Measurements from ENCODE around the gene CLASP2. TPM values are rescaled to one million over a fixed set of nuclear protein-coding genes. Genes with fewer than 3 reads are reported as not detected.

The CLASP2 gene
- total RNA-seq, 4 donors from 2014 or later = 37.6 to 55.2 (median 44.6) TPM

- in situ Hi-C loops (cut with MboI; ENCODE audit: low sequenced_read_pairs in 4 of 4) = no loop called here
- Histone ChIP-seq H3K36me3 (no peaks in the 10 kb centered on the region), H3K4me1 (no peaks in the 10 kb centered on the region), H3K4me3 (no peak overlapping the region), H3K9me3 (no peaks in the 10 kb centered on the region), H3K27ac (no peak overlapping the region), H3K27me3 (no peaks in the 10 kb centered on the region)
- no peak for TF ChIP-seq POLR2A (IDR thresholded peaks at IDR 0.05)
- TF ChIP-seq CTCF (IDR thresholded peaks at IDR 0.05 in 4 of 5, conservative IDR thresholded peaks at IDR 0.05 in 1 of 5) = no peak
- ATAC-seq (no peak), DNase-seq (no peak)
- intact Hi-C loops (cut with DNase I; ENCODE audit: low total_unique reads) = no loop called here
These were observed 32.1 kb upstream of the CLASP2 start for GRCh38 chr3:33750211-33750548.

GRCh38 chr3:33749546-33750210 lies 31.6 kb upstream of the CLASP2 start:
- in situ Hi-C loops (cut with MboI; ENCODE audit: low sequenced_read_pairs in 4 of 4) = no loop called here

GRCh38 chr3:33746416-33747116 lies 28.5 kb upstream of the CLASP2 start:
- TF ChIP-seq CTCF (IDR thresholded peaks at IDR 0.05 in 4 of 5, conservative IDR thresholded peaks at IDR 0.05 in 1 of 5) (no peak), POLR2A (IDR thresholded peaks at IDR 0.05) (no peak)
- intact Hi-C loops (cut with DNase I; ENCODE audit: low total_unique reads) (no loop called here), in situ Hi-C loops (cut with MboI; ENCODE audit: low sequenced_read_pairs in 4 of 4) (no loop called here)
- no peaks in the 10 kb centered on the region for H3K27me3 ChIP-seq
- H3K9me3 ChIP-seq = no peaks in the 10 kb centered on the region
- no peaks in the 10 kb centered on the region for H3K36me3 ChIP-seq
- DNase-seq (no peak), ATAC-seq (no peak)
- no peak overlapping the region for H3K4me3 ChIP-seq
- H3K27ac ChIP-seq = no peak overlapping the region
- H3K4me1 ChIP-seq = no peaks in the 10 kb centered on the region

More at GRCh38 chr3:33749546-33750210, 31.6 kb upstream of the CLASP2 start:
- H3K4me1 ChIP-seq = no peaks in the 10 kb centered on the region
- intact Hi-C loops (cut with DNase I; ENCODE audit: low total_unique reads) = no loop called here
- no peaks in the 10 kb centered on the region for H3K36me3 ChIP-seq
- H3K27me3 ChIP-seq = no peaks in the 10 kb centered on the region
- DNase-seq (no peak), ATAC-seq (no peak)
- TF ChIP-seq CTCF (IDR thresholded peaks at IDR 0.05 in 4 of 5, conservative IDR thresholded peaks at IDR 0.05 in 1 of 5) = no peak
- no peak for TF ChIP-seq POLR2A (IDR thresholded peaks at IDR 0.05)
- no peak overlapping the region for H3K4me3 ChIP-seq
- H3K9me3 ChIP-seq = no peaks in the 10 kb centered on the region
- H3K27ac ChIP-seq = no peak overlapping the region

GRCh38 chr3:33737146-33737545 lies 19.1 kb upstream of the CLASP2 start:
- Histone ChIP-seq H3K9me3 (no peaks in the 10 kb centered on the region), H3K27ac (no peak overlapping the region), H3K36me3 (no peaks in the 10 kb centered on the region), H3K4me3 (no peak overlapping the region), H3K4me1 (no peaks in the 10 kb centered on the region), H3K27me3 (no peaks in the 10 kb centered on the region)
- DNase-seq (no peak), ATAC-seq (no peak)
- intact Hi-C loops (cut with DNase I; ENCODE audit: low total_unique reads) = no loop called here
- in situ Hi-C loops (cut with MboI; ENCODE audit: low sequenced_read_pairs in 4 of 4) = no loop called here
- TF ChIP-seq POLR2A (IDR thresholded peaks at IDR 0.05) = no peak
- no peak for TF ChIP-seq CTCF (IDR thresholded peaks at IDR 0.05 in 4 of 5, conservative IDR thresholded peaks at IDR 0.05 in 1 of 5)
